NCI-H460 (cell line): ENCODE measurements around the gene LONRF2. TPM values are rescaled to one million over a fixed set of nuclear protein-coding genes. Genes with fewer than 3 reads are reported as not detected.
A peak's percentile ranks its signal among the peaks of the same experiment; 100 is the strongest.

Source experiments
- DNase-seq: peaks from one replicate; pipeline ENCODE4 v3.0.0-alpha.2; 2016; ENCODE audit warnings: low read depth; ENCODE audit errors: extremely low read depth
- total RNA-seq: library from RNA; depleted of rRNA; stranded (reverse); fragments of >200 nt; shearing (Covaris generic); gene quantifications from 2 replicates; pipeline ENCODE4 v1.2.3, GENCODE V29; 2014

Gene LONRF2
- total RNA-seq, 1 experiment from 2014 or later, result 3.2 TPM

- no peak for DNase-seq
Measured at GRCh38 chr2:100301881-100302584, 20.3 kb downstream of the LONRF2 start.

- DNase-seq, result no peak
Measured at GRCh38 chr2:100299548-100299947, 22.8 kb downstream of the LONRF2 start.

DNA sequence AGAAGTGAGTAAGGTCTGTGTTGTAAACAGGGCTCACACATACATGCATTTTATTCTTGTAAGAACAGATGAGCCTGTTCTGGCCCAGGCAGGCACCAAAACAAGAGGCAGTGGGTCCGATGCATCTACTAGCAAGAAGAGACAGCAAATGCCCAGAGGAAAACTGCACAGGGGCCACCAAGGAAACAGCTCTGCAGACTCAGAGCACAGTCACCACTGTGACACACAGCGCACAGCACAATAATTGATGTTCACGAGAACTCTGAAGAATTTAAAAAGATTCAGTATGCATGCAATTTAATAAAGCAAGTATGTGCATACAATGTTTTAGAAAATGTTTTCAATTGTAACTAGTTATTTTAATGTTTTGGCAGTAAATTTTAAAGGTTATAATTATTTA is 24.8 kb downstream of the LONRF2 start:
- no peak for DNase-seq

- no peak for DNase-seq
Measured at GRCh38 chr2:100294162-100294497, 28.2 kb downstream of the LONRF2 start.

GRCh38 chr2:100293341-100294161 is 28.8 kb downstream of the LONRF2 start:
- DNase-seq, result no peak

DNA sequence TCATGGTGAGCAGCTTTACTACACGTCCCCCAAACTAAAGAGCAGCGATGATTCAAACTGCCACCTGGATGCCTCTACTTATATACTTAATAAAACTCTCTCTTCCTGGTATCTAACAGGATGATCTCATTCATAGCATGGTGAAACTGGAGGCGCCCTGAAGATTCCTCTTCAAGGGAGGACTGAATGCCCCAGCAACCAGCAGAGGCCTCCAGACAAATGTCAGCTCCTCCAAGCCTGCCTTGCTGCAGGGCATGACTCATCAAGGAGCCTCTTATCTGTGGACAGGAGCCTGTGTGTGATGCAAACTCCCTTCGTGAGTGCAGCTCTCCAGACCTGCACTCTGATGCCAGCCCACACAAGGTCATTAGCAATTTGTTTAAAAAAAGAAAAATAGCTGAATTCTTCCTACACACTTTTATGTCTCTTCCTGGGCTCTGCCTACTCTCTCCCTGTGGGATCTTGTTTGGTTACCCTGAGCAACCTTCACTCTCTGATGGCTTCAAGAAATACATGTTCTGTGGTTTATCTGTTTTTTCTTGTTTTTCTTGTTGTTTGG is 30.2 kb downstream of the LONRF2 start:
- DNase-seq, result peak; percentile 72

- DNase-seq, result peak; percentile 84
Measured at GRCh38 chr2:100291152-100291970, 30.9 kb downstream of the LONRF2 start.

DNA sequence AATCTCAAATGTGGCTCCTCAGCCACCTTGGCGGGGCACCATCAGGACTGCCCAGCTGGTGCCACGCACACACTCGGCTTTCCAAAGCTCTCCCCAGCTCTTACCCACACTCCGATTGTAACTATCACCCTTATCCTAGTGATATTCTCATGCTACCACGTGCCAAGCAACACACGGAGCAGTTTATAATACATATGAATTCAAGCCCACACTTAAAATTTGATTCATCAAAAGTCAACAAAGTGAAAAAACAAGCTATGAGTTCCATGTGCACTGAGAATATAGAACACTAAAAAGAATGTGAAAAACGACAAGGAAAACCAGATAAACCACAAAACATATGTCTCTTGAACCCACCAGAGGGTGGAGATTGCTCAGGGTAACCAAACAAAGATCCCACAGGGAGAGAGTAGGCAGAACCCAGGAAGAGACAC is 31.6 kb downstream of the LONRF2 start:
- no peak for DNase-seq

GRCh38 chr2:100289020-100289419 is 33.3 kb downstream of the LONRF2 start:
- no peak for DNase-seq

GRCh38 chr2:100286318-100286717 is 36.0 kb downstream of the LONRF2 start:
- no peak for DNase-seq

- DNase-seq, result no peak
Measured at GRCh38 chr2:100285691-100286090, 36.6 kb downstream of the LONRF2 start.

- DNase-seq, result no peak
Measured at GRCh38 chr2:100285011-100285410, 37.3 kb downstream of the LONRF2 start.

- no peak for DNase-seq
Measured at GRCh38 chr2:100283724-100284501, 38.4 kb downstream of the LONRF2 start.

DNA sequence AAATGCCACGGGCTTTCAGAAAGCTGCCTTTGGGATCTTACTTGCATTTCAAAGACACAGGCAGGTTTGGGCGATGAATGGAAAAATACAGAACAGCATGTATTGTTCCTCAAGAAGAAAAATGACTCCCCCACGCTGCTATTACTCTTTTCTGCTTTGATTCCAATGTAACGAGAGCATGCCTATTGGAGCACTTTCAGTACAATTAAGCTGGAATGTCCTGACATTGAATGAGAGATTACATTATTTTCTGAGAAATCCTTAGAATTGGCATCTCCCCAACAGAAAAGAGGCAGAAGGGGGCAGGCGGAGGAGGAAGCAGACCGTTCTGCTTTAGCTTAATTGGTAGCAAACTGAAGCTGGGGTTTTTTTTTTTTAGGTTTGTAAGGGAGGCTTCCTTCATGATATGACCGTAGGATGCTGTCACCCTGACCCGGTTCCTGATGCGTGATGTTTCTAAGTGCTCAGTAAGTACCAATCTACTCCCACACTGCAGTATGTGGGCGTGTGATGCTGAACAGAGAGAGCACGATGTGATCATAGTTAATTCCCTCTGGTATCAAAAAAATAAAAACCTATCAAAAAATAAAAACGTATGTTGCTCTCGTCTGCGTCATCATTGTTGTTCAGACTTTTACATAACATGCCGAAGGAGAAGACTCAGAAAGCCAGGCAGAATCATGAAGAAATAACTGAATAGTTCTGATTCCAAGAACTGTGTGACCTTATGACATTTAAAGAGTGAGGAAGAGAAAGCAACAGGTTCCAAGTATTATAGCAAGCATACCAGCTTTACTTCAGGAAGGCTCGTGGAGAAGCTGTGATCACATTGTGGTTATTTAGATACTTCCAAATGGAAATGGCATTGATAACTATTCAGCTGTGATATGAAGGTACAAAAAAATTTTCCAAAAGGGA is 40.5 kb downstream of the LONRF2 start:
- DNase-seq, result no peak

DNA sequence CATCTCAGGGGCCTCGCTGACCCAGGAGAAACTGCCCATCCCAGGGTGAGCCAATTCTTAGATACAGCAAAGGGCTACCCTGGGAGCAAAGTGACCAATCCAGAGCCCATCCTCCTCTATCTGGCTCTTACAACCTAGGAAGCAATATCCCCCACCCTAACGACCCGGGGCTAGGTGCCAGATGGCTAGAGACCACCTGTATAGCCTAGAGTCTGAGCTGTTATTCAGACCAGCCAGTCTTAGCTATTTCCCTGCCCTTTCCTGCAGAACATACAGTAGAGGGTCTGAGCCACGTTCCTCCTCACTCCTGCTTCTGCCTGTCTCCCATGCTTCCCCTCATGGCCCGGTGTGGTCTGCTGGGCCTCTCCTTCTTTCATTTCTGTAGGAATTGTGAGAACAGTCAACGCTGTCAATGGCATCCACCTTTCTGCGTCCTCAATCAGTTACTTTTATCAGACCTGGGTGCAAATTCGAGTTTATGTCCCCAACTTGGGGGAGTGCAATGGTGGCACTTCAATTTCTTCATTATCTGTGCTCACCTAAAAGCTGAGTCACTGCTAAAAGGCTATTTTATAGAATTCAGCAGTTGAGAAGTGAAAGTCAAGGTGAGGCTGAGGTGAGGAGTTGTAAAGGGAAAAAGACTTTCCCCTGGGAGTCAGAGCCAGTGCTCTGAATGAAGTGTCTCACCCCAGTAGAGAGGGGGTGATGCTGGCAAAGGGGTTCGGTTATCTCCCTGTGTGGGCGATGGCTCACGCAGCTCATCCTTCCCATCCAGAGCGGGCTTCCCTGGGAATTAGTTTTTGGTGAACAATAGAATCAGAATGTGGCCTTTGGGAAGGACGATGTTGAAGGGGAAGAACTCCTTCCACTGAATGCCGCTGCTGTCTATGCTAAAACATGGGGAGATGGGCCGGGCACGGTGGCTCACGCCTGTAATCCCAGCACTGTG is 42.4 kb downstream of the LONRF2 start:
- no peak for DNase-seq

GRCh38 chr2:100278986-100279385 is 43.3 kb downstream of the LONRF2 start:
- DNase-seq, result no peak

GRCh38 chr2:100278501-100278900 is 43.8 kb downstream of the LONRF2 start:
- DNase-seq, result no peak
